Sciatic nerve (tissue), 2 donors: Measurements from ENCODE around the gene SPATA31A7. TPM values are rescaled to one million over a fixed set of nuclear protein-coding genes. Genes with fewer than 3 reads are reported as not detected.
"Not testable (repeated sequence)": the region's sequence is repeated elsewhere in the genome, so short reads cannot be mapped to it uniquely, and the experiment has no call there.

Experiments
- ATAC-seq: fragments of 200-7000 bp; cut with Tn5 transposase; one replicate; pipeline ENCODE4 v1.9.1; 2020; ENCODE audit warnings: mild to moderate bottlenecking, moderate library complexity
- DNase-seq: peaks from one replicate; pipeline ENCODE4 v3.0.0-alpha.2; 2020; ENCODE audit warnings: low spot score
- intact Hi-C: fragments of 100-400 bp; cut with DNase I; formaldehyde crosslinking; loops from one replicate; pipeline ENCODE4 v1.14.2; 2022
- total RNA-seq: library from RNA; stranded (reverse); fragmentation: NEBNext Ultra II Directional; extraction: Animal tissue kit (Norgen Biotek cat#: 25700); gene quantifications from one replicate; pipeline ENCODE4 v1.2.1, GENCODE V29; 2021
- donor health status: DM: no; HTN: no; CAD: no.
- donor health status: DM: no; HTN: no; CAD: no.

Gene SPATA31A7
- total RNA-seq, result not detected

DNA sequence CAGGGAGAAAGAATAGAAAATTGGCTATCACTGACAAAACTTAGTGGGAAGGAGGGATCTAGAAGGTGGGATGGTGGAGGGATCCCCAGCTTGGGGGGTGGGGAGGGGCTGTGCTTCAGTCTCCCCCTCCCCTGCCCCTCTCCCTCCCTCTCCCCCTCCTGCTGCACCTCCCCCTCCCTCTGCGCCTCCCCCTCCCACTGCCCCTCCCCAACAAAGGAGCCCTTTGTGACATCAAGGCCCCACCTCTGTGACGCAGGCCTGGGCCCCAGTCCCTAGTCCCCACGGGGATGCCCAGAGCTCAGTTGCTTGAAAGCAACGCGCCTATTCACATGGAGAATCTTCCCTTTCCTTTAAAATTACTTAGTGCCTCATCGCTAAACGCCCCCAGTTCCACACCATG, at the start of gene SPATA31A7:
Gene SPATA31A7 (plus strand): TSS at position 301 of the 400 bp plus-strand sequence. CDS start 29 bp downstream, at position 330.
- ATAC-seq, DNase-seq, intact Hi-C loops: not testable (repeated sequence)

- intact Hi-C loops, DNase-seq, ATAC-seq: not testable (repeated sequence)
Measured at GRCh38 chr9:61226438-61226837, 36.6 kb downstream of the SPATA31A7 start.
